ENCODE results near the gene RPTOR.

DNA sequence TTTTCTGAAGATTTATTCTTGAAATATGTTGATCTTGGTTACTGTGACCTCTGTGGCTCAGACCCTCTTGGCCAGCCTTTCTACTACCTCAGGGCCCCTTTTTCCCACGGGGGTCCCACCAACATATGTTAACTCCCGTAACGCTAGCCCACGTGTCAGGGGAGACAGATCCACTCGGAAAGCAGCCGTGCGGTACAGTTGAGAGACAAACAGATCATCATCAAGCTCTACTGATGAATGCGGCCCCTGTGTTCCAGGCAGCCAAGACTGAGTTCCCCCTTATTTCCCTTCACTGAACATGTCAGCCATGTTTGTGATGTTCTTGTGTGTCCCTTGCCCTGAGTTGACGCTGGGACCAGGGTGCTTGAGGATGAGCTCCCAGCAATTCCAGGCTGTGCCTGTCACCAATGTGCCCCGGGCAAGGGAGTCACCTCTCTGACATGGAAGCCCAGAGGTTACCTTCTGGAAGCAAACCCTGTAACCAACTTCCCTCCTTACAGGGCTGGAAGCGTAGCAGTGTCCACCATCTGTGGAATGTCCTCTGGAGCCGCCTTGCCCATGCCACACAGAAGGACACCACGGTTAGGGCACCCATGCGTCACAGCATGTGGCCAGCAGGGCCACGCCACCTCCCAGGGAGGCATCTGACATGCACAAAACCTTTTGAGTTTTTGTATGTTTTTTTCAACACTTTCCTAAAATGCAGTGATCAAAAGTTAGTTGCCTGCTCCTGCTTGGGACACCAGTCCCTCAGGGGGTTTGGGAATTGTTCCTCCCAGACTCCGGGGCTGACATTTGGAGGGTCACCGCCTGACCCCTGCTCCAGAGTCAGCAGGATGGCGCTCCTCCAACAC, 253.3 kb downstream of the RPTOR start:
- TF ChIP-seq POLR2A (IDR thresholded peaks at IDR 0.05) (no peak), POLR2AphosphoS5 (IDR thresholded peaks at IDR 0.05) (no peak)
- TF ChIP-seq, protein P1, sequence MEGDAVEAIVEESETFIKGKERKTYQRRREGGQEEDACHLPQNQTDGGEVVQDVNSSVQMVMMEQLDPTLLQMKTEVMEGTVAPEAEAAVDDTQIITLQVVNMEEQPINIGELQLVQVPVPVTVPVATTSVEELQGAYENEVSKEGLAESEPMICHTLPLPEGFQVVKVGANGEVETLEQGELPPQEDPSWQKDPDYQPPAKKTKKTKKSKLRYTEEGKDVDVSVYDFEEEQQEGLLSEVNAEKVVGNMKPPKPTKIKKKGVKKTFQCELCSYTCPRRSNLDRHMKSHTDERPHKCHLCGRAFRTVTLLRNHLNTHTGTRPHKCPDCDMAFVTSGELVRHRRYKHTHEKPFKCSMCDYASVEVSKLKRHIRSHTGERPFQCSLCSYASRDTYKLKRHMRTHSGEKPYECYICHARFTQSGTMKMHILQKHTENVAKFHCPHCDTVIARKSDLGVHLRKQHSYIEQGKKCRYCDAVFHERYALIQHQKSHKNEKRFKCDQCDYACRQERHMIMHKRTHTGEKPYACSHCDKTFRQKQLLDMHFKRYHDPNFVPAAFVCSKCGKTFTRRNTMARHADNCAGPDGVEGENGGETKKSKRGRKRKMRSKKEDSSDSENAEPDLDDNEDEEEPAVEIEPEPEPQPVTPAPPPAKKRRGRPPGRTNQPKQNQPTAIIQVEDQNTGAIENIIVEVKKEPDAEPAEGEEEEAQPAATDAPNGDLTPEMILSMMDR (IDR thresholded peaks at IDR 0.05): no peak
